Cortex of kidney (tissue), 1 donor: ENCODE data around the gene FAP.

Experiments used
- DNase-seq: peaks from one replicate; lab custom pipeline; 2025; lab: John Stamatoyannopoulos, UW

FAP gene

DNA sequence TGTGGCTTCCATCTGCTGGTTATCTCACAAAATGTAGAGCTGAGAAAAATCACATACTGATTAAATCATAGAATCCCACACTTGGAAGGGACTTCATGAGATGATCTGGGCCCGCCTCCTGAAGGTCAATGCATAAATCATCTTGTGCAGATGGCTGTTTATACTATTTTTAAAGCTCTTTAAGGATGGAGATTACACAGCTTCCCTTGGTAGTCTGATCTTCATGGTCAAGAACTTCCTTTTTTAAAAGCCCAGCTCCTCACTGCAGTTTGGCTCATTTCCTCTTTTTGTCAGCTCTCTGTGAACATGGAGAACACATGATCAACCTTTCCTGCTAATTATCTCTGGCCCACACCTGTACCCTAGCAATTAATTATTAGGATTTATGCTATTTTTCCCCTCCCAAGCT lies 117.1 kb downstream of the FAP start:
- no peak for DNase-seq

DNA sequence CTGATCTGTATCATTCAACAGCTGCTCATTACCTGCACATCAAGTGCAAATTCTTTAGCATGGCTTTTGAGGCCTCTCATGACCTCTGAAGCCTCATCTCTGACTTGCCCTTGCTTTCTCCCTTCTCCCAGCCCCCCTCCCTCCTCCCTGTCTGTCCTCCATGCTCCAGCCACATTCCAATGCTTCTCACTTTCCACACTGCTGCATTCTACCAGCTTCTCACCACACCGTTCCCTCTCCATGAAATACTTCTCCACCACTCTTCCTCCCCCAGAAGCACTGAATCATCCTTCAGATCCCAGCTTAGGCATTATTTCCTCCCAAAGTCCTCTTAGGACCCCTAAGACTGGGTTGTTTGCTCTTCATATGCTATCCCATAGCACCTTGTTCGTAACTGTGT lies 118.1 kb downstream of the FAP start:
- no peak for DNase-seq

DNA sequence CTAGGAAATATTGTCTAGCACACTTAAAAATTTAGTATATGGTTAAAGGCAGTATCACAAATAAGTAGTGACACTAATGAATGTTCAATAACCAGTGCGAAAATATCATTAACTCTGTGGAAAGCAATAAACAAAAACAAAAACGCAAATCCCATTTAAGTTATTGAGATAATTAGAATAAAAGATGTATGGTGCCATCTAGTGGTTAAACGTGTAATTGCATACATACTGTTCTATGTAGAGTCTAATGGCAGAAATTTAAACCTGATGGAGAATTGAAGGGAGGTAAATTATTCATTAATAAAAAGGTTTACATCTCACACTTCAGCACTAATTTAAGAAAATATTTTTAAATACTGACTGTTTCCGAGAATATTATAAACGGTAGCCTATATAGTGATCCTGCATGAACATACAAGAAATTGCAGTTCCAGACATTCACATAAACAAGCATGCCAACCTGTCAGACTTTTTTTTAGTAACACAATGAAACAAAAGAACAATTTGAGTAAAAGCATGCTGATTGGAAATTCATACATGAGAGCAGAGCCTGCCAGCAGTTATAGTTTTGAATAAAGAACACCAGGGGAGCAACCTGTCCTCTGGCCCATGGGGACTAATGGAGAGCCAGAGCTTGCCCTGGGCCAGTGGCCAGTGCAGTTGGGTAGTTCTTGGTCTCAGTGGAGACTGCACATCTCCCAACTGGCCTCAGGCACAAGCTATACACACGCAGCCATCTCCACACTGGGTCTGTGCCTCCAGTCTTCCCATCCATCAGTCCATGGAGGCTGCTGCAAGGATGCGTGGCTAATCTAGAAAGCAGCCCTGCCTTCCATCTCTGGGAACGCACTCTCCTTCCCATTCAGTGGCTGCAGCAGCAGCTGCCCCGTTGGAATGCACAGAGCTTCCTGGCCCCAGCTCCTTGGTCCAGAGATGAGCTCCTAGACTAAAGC lies 119.2 kb downstream of the FAP start:
- DNase-seq = no peak
